ENCODE results near the gene GPI.

GPI gene

GRCh38 chr19:34404109-34404909, 39.3 kb downstream of the GPI start, which contains the start of gene PDCD2L:
Gene PDCD2L, plus strand, starts transcription at chr19:34404399. Its CDS starts 32 bp downstream, at chr19:34404431.
- Histone ChIP-seq H3K4me1 (ENCODE audit: insufficient read depth, poor library complexity, severe bottlenecking) (no peaks in the 10 kb centered on the region), H3K9me3 (ENCODE audit: severe bottlenecking) (no peaks in the 10 kb centered on the region), H3K27me3 (ENCODE audit: insufficient read depth, poor library complexity, severe bottlenecking) (no peaks in the 10 kb centered on the region), H3K36me3 (ENCODE audit: low read depth) (peaks cover 23% of the 10 kb centered on the region), H3K27ac (ENCODE audit: poor library complexity, severe bottlenecking) (peak within 1 kb of the TSS; percentile 16), H3K4me3 (ENCODE audit: severe bottlenecking) (peak within 1 kb of the TSS; percentile 95)
- peak; percentile 90 for ATAC-seq (ENCODE audit: low read depth)
- DNase-seq (ENCODE audit: low spot score): peak; percentile 89
- no peak for TF ChIP-seq CTCF (IDR thresholded peaks at IDR 0.05; ENCODE audit: poor library complexity, severe bottlenecking)

- H3K4me1 ChIP-seq (ENCODE audit: insufficient read depth, poor library complexity, severe bottlenecking): no peaks in the 10 kb centered on the region
- H3K27ac ChIP-seq (ENCODE audit: poor library complexity, severe bottlenecking): no peak overlapping the region
- H3K4me3 ChIP-seq (ENCODE audit: severe bottlenecking): no peak overlapping the region
- ATAC-seq (ENCODE audit: low read depth): no peak
- H3K9me3 ChIP-seq (ENCODE audit: severe bottlenecking): no peaks in the 10 kb centered on the region
- no peak for DNase-seq (ENCODE audit: low spot score)
- no peaks in the 10 kb centered on the region for H3K27me3 ChIP-seq (ENCODE audit: insufficient read depth, poor library complexity, severe bottlenecking)
- no peak for TF ChIP-seq CTCF (IDR thresholded peaks at IDR 0.05; ENCODE audit: poor library complexity, severe bottlenecking)
- H3K36me3 ChIP-seq (ENCODE audit: low read depth): peaks cover 27% of the 10 kb centered on the region
These were observed 41.1 kb downstream of the GPI start for GRCh38 chr19:34405892-34406660.

- Histone ChIP-seq H3K27me3 (ENCODE audit: insufficient read depth, poor library complexity, severe bottlenecking) (no peaks in the 10 kb centered on the region), H3K36me3 (ENCODE audit: low read depth) (peaks cover 36% of the 10 kb centered on the region), H3K4me3 (ENCODE audit: severe bottlenecking) (no peak overlapping the region), H3K4me1 (ENCODE audit: insufficient read depth, poor library complexity, severe bottlenecking) (no peaks in the 10 kb centered on the region), H3K27ac (ENCODE audit: poor library complexity, severe bottlenecking) (no peak overlapping the region), H3K9me3 (ENCODE audit: severe bottlenecking) (no peaks in the 10 kb centered on the region)
- ATAC-seq (ENCODE audit: low read depth) (no peak), DNase-seq (ENCODE audit: low spot score) (peak; percentile 9)
- TF ChIP-seq CTCF (IDR thresholded peaks at IDR 0.05; ENCODE audit: poor library complexity, severe bottlenecking): no peak
These were observed 43.4 kb downstream of the GPI start for GRCh38 chr19:34408411-34408810.

- Histone ChIP-seq H3K27ac (ENCODE audit: poor library complexity, severe bottlenecking) (no peak overlapping the region), H3K9me3 (ENCODE audit: severe bottlenecking) (no peaks in the 10 kb centered on the region), H3K27me3 (ENCODE audit: insufficient read depth, poor library complexity, severe bottlenecking) (no peaks in the 10 kb centered on the region), H3K4me1 (ENCODE audit: insufficient read depth, poor library complexity, severe bottlenecking) (no peaks in the 10 kb centered on the region), H3K4me3 (ENCODE audit: severe bottlenecking) (no peak overlapping the region), H3K36me3 (ENCODE audit: low read depth) (peaks cover 42% of the 10 kb centered on the region)
- DNase-seq (ENCODE audit: low spot score) (peak; percentile 33), ATAC-seq (ENCODE audit: low read depth) (no peak)
- TF ChIP-seq CTCF (IDR thresholded peaks at IDR 0.05; ENCODE audit: poor library complexity, severe bottlenecking): no peak
These were observed 44.5 kb downstream of the GPI start for GRCh38 chr19:34409189-34410164.

All from RWPE2 (cell line).